ENCODE results near the gene WDR93.
A peak's percentile ranks its signal among the peaks of the same experiment; 100 is the strongest.
"Not testable (repeated sequence)": the region's sequence is repeated elsewhere in the genome, so short reads cannot be mapped to it uniquely, and the experiment has no call there.

Gene WDR93

DNA sequence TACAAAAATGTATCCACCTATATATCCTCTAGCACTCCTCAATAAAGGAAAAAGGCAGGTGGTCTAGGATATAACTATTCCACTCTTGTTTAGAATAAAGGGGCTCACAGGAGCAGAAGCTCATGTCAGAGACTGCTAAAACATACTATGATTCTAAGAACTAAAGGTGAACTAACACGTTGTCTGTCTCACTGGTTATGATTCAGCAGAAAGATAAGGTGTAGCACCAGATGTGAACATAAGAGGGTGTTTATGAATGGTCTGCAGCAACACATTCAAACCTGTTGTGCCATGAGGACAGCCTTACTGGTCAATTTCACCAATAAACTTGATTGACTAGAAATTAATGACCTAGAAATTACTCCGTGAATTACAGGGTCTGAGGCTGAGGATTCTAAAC is 4.6 kb upstream of the WDR93 start:
- H3K4me3 ChIP-seq (replicated peaks; ENCODE audit: low read depth, low read length) = no peak overlapping the region
- DNase-seq (ENCODE audit: low read depth) = no peak
- TF ChIP-seq, protein P1, sequence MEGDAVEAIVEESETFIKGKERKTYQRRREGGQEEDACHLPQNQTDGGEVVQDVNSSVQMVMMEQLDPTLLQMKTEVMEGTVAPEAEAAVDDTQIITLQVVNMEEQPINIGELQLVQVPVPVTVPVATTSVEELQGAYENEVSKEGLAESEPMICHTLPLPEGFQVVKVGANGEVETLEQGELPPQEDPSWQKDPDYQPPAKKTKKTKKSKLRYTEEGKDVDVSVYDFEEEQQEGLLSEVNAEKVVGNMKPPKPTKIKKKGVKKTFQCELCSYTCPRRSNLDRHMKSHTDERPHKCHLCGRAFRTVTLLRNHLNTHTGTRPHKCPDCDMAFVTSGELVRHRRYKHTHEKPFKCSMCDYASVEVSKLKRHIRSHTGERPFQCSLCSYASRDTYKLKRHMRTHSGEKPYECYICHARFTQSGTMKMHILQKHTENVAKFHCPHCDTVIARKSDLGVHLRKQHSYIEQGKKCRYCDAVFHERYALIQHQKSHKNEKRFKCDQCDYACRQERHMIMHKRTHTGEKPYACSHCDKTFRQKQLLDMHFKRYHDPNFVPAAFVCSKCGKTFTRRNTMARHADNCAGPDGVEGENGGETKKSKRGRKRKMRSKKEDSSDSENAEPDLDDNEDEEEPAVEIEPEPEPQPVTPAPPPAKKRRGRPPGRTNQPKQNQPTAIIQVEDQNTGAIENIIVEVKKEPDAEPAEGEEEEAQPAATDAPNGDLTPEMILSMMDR (IDR thresholded peaks at IDR 0.05; ENCODE audit: low read length, missing control alignments) = no peak

DNA sequence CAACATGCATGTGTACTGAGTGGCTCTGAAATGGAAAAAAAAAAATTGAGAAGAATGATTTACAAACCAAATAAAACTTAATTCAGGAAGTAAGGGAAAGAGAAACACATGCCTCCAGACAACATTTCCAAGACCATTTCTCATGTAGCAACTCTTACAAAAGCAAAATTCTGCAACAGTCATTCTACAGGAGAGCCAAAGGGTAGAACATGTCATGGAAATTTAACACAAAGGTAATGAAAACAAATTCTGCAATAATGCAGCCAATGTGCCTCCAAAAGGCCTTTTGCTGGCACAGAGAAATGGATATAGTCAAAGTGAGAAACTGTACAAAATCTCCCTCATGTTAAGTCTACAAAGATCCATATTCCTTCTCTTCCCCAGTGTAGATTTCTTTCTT is 4.1 kb upstream of the WDR93 start:
- DNase-seq (ENCODE audit: low read depth) = no peak
- no peak overlapping the region for H3K4me3 ChIP-seq (replicated peaks; ENCODE audit: low read depth, low read length)
- TF ChIP-seq, protein P1 (IDR thresholded peaks at IDR 0.05; ENCODE audit: low read length, missing control alignments) = no peak

GRCh38 chr15:89689930-89690275 is 708 bp upstream of the WDR93 start:
- not testable (repeated sequence) for DNase-seq (ENCODE audit: low read depth)
- peak overlapping the region; percentile 94 for H3K4me3 ChIP-seq (replicated peaks; ENCODE audit: low read depth, low read length)

- TF ChIP-seq, protein P1 (IDR thresholded peaks at IDR 0.05; ENCODE audit: low read length, missing control alignments) = no peak
- no peak overlapping the region for H3K4me3 ChIP-seq (replicated peaks; ENCODE audit: low read depth, low read length)
- DNase-seq (ENCODE audit: low read depth) = no peak
Observed at GRCh38 chr15:89693091-89693490, 2.5 kb downstream of the WDR93 start.

GRCh38 chr15:89693696-89694095 is 3.1 kb downstream of the WDR93 start:
- TF ChIP-seq, protein P1 (IDR thresholded peaks at IDR 0.05; ENCODE audit: low read length, missing control alignments) = no peak

DNA sequence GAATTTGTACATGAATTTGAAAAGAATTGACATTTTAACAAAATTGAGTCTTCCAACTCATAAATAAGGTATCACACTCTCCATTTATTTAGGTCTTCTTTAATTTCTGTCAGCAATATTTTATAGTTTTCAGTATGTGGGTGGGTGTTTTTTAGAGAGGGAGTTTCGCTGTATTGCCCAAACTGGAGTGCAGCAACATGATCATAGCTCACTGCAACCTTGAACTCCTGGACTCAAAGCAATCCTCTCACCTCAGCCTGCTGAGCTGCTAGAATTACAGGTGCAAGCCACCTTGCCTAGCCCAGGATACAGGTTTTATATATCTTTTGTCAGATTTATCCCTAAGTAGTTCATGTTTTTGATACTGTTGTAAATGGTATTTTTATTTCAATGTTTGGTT is 4.6 kb downstream of the WDR93 start:
- no peak for DNase-seq (ENCODE audit: low read depth)
- H3K4me3 ChIP-seq (replicated peaks; ENCODE audit: low read depth, low read length) = no peak overlapping the region
- TF ChIP-seq, protein P1 (IDR thresholded peaks at IDR 0.05; ENCODE audit: low read length, missing control alignments) = no peak

More at GRCh38 chr15:89693696-89694095, 3.1 kb downstream of the WDR93 start:
- H3K4me3 ChIP-seq (replicated peaks; ENCODE audit: low read depth, low read length) = no peak overlapping the region
- no peak for DNase-seq (ENCODE audit: low read depth)

DNA sequence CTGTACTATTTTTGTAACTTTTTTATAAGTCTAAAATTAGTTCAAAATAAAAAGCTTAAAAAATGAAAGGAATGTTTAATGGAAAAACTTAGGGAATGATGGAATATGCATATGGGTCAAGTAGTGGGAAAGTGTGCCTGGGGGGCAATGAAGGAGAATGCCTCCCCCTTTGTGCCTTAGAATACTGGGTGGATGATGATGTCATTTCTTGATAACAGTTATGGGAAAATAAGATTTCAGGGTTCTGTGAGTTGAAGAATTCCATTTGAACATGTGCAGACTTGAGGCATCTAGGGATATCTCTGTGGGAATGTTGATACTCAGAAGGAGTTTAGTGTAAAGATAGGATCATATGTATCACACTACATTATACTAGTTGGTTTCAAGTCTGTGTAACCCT is 13.8 kb downstream of the WDR93 start:
- TF ChIP-seq, protein P1 (IDR thresholded peaks at IDR 0.05; ENCODE audit: low read length, missing control alignments) = no peak
- DNase-seq (ENCODE audit: low read depth) = no peak
- no peak overlapping the region for H3K4me3 ChIP-seq (replicated peaks; ENCODE audit: low read depth, low read length)

DNA sequence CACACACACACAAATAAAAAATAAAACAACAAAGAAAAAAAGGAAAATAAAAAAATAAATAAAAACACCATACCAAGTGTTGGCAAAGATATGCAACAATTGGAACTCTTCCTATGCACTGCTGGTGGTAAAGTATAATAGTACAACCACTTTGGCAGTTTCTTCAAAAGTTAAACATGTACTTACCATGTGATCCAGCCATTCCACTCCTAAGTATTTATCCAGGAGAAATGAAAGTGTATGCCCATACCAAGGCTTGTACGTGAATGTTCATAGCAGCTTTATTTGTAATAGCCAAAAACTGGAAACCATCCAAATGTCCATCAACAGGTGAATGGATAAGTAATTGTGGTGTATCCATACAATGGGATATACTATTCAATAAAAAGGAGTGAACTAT is 17.0 kb downstream of the WDR93 start:
- no peak for DNase-seq (ENCODE audit: low read depth)
- TF ChIP-seq, protein P1 (IDR thresholded peaks at IDR 0.05; ENCODE audit: low read length, missing control alignments) = no peak
- H3K4me3 ChIP-seq (replicated peaks; ENCODE audit: low read depth, low read length) = no peak overlapping the region
